Measurements from ENCODE around the gene FRS2.

- TF ChIP-seq CTCF (IDR thresholded peaks at IDR 0.05) (no peak), POLR2A (IDR thresholded peaks at IDR 0.05) (no peak)
These were observed 20.9 kb downstream of the FRS2 start for GRCh38 chr12:69490920-69491643.
